Fibroblast of the aortic adventitia (primary cell): ENCODE measurements around the gene TMEM170A. TPM values are rescaled to one million over a fixed set of nuclear protein-coding genes. Genes with fewer than 3 reads are reported as not detected.

ENCODE experiments used
- DNase-seq: peaks from one replicate; pipeline ENCODE4 v3.0.0-alpha.2; 2010; ENCODE audit warnings: low read depth
- H3K4me3 ChIP-seq: 2 replicates; pipeline ENCODE4 v1.5.1; 2011; ENCODE audit warnings: low read depth, mild to moderate bottlenecking, control low read depth, low read length, moderate library complexity
- total RNA-seq: library from RNA; depleted of rRNA; stranded (reverse); fragments of >200 nt; gene quantifications from 2 replicates; pipeline ENCODE4 v1.2.3, GENCODE V29; 2012; ENCODE audit warnings: low replicate concordance
- TF ChIP-seq, protein P1 (sequence below): IDR thresholded peaks from 2 replicates; pipeline ENCODE4 v1.5.1; 2011; ENCODE audit warnings: mild to moderate bottlenecking, low read length, control low read depth, inconsistent platforms; ENCODE audit not compliant: insufficient read depth

TMEM170A gene
- total RNA-seq, 1 donor, result 13.6 TPM

GRCh38 chr16:75415169-75415905, 49.2 kb downstream of the TMEM170A start:
- TF ChIP-seq, protein P1, sequence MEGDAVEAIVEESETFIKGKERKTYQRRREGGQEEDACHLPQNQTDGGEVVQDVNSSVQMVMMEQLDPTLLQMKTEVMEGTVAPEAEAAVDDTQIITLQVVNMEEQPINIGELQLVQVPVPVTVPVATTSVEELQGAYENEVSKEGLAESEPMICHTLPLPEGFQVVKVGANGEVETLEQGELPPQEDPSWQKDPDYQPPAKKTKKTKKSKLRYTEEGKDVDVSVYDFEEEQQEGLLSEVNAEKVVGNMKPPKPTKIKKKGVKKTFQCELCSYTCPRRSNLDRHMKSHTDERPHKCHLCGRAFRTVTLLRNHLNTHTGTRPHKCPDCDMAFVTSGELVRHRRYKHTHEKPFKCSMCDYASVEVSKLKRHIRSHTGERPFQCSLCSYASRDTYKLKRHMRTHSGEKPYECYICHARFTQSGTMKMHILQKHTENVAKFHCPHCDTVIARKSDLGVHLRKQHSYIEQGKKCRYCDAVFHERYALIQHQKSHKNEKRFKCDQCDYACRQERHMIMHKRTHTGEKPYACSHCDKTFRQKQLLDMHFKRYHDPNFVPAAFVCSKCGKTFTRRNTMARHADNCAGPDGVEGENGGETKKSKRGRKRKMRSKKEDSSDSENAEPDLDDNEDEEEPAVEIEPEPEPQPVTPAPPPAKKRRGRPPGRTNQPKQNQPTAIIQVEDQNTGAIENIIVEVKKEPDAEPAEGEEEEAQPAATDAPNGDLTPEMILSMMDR, result no peak
- no peak overlapping the region for H3K4me3 ChIP-seq
- no peak for DNase-seq

DNA sequence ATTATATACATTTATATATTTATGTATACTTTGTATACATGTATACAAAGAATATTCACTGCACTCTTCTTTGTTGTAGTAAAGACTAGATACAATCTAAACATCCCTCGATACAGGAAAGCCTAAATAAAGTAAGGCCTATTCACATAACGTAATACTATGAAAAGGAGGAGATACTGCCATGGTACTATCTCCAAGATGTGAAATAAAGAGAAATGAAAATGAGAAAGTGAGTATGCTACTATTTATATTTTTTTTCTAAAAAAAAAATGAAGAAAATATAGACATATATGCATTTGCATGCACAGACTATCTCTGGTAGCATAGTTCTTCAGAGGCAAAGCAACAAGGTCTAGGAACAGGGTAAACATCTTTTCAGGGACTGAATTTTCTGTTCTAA, 50.5 kb downstream of the TMEM170A start:
- no peak for DNase-seq
- H3K4me3 ChIP-seq, result no peak overlapping the region
- TF ChIP-seq, protein P1, result no peak

- H3K4me3 ChIP-seq, result no peak overlapping the region
- DNase-seq, result no peak
- TF ChIP-seq, protein P1, result no peak
These were observed 57.5 kb downstream of the TMEM170A start for GRCh38 chr16:75406943-75407342.

GRCh38 chr16:75402821-75403475, 61.5 kb downstream of the TMEM170A start:
- no peak overlapping the region for H3K4me3 ChIP-seq
- DNase-seq, result peak; percentile 73

DNA sequence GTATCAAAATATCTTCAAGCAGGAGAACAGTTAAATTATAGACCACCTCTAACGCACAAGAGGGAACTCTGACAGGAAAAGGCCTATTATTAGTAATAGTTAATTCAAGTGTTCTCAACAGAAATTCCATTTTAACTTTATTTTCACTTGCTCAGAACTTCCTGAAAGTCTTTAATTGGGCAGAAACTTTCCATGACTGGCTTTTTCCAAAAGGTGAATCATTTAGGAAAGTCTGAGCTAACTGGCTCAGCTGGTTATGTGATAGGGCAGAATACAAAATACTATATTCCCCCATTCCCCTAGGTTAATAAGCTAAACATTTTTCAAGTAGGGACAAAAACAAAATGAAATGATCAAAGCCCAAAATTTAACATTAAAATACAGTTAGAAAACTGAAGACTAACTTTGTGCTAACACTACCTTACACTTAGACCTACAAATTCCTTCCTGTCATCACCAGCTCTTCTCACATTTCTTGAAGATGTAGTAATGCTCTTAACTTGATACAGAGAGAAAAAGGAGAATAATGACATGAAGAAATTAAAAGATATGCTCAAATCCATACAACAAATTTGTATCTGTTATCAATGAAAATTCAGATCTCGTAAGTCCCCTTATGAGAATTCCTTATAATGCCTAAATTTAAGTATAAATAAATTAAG, 62.2 kb downstream of the TMEM170A start:
- peak; percentile 73 for DNase-seq
- TF ChIP-seq, protein P1, result no peak
- no peak overlapping the region for H3K4me3 ChIP-seq

More at GRCh38 chr16:75402821-75403475, 61.5 kb downstream of the TMEM170A start:
- TF ChIP-seq, protein P1, result peak; percentile 67

GRCh38 chr16:75401691-75402090, 62.8 kb downstream of the TMEM170A start:
- DNase-seq, result no peak
- H3K4me3 ChIP-seq, result no peak overlapping the region
- TF ChIP-seq, protein P1, result no peak
